Endothelial cell (in vitro differentiated cells): ENCODE data around the gene KRTAP5-3. TPM values are rescaled to one million over a fixed set of nuclear protein-coding genes. Genes with fewer than 3 reads are reported as not detected.
"Not testable (repeated sequence)": the region's sequence is repeated elsewhere in the genome, so short reads cannot be mapped to it uniquely, and the experiment has no call there.

Experiments
- DNase-seq: peaks from one replicate; pipeline ENCODE4 v3.0.0; 2021; ENCODE audit warnings: low spot score
- H3K27ac Mint-ChIP-seq: one replicate; pipeline ENCODE4 v1.8.0; 2021; ENCODE audit warnings: mixed read lengths, inconsistent platforms; ENCODE audit not compliant: unreplicated experiment
- H3K27me3 Mint-ChIP-seq: one replicate; pipeline ENCODE4 v1.8.0; 2021; ENCODE audit warnings: mild to moderate bottlenecking, moderate library complexity, mixed read lengths, inconsistent platforms; ENCODE audit not compliant: unreplicated experiment
- H3K36me3 Mint-ChIP-seq: one replicate; pipeline ENCODE4 v1.8.0; 2021; ENCODE audit warnings: mild to moderate bottlenecking, low read depth, mixed read lengths, inconsistent platforms; ENCODE audit not compliant: unreplicated experiment
- H3K4me1 Mint-ChIP-seq: one replicate; pipeline ENCODE4 v1.8.0; 2021; ENCODE audit warnings: mild to moderate bottlenecking, mixed read lengths, inconsistent platforms; ENCODE audit not compliant: unreplicated experiment
- H3K4me3 Mint-ChIP-seq: one replicate; pipeline ENCODE4 v1.8.0; 2021; ENCODE audit warnings: mild to moderate bottlenecking, mixed read lengths, inconsistent platforms; ENCODE audit not compliant: unreplicated experiment
- H3K9me3 Mint-ChIP-seq: one replicate; pipeline ENCODE4 v1.8.0; 2021; ENCODE audit warnings: mixed read lengths, inconsistent platforms; ENCODE audit not compliant: unreplicated experiment
- total RNA-seq: library from RNA; stranded (reverse); fragmentation: NEBNext Ultra II Directional; extraction: Animal tissue kit (Norgen Biotek cat#: 25700); gene quantifications from one replicate; pipeline ENCODE4 v1.2.1, GENCODE V29; 2021; ENCODE audit not compliant: unreplicated experiment
- TF ChIP-seq, protein P1 (sequence below): fragments of 200-600 bp; sonication (generic); IDR thresholded peaks from one replicate; pipeline ENCODE4 v1.5.0; 2021; ENCODE audit warnings: antibody characterized with exemption; ENCODE audit not compliant: unreplicated experiment

The KRTAP5-3 gene
- total RNA-seq, 1 donor from 2014 or later = not detected

DNA sequence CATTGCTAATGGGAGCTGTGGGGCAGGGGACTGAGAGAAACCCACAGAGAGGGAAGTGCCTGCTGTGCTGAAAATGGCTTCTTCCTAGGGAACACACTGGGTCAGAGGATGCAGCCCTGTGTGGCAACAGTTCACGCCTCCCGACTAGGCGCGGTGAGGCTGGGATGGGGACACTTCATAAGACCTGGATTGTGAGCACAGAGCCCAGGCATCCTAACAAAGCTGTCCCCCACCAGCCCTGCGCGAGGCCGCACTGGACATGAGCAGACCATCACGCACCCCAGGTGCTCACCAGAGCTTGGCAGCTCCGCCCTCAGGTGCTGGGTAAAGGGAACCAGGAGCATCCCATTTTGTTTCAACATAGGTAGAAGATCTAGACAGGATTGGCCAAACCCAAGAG, 15.5 kb upstream of the KRTAP5-3 start:
- H3K27ac Mint-ChIP-seq = no peak overlapping the region
- TF ChIP-seq, protein P1, sequence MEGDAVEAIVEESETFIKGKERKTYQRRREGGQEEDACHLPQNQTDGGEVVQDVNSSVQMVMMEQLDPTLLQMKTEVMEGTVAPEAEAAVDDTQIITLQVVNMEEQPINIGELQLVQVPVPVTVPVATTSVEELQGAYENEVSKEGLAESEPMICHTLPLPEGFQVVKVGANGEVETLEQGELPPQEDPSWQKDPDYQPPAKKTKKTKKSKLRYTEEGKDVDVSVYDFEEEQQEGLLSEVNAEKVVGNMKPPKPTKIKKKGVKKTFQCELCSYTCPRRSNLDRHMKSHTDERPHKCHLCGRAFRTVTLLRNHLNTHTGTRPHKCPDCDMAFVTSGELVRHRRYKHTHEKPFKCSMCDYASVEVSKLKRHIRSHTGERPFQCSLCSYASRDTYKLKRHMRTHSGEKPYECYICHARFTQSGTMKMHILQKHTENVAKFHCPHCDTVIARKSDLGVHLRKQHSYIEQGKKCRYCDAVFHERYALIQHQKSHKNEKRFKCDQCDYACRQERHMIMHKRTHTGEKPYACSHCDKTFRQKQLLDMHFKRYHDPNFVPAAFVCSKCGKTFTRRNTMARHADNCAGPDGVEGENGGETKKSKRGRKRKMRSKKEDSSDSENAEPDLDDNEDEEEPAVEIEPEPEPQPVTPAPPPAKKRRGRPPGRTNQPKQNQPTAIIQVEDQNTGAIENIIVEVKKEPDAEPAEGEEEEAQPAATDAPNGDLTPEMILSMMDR = no peak
- H3K9me3 Mint-ChIP-seq = no peaks in the 10 kb centered on the region
- no peak overlapping the region for H3K4me3 Mint-ChIP-seq
- peaks cover 10% of the 10 kb centered on the region for H3K4me1 Mint-ChIP-seq
- DNase-seq = no peak
- no peaks in the 10 kb centered on the region for H3K27me3 Mint-ChIP-seq
- no peaks in the 10 kb centered on the region for H3K36me3 Mint-ChIP-seq

DNA sequence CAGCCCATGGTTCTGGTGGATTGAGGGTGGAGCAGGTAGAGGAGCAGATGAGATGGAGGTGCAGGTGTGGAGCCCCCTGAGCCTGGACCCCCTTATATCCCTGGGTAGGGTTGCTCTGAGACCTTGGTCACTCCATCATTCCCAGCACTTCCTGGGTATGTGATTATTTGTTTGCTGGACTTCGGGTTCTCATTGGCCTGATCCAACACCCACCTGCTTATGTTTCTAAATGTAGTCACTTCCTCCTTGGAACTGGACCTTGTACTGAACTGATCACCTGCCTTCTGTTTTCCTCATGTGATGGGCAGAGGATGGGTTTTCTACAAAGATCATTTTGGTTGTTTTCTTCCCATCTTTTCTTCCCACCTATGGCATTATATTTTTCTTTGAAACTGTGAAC, 13.8 kb upstream of the KRTAP5-3 start, which contains the start of gene KRTAP5-4:
Gene KRTAP5-4 (minus strand): TSS at position 53 of the 400 bp plus-strand sequence. CDS start 45 bp downstream, at position 8.
- peaks cover 10% of the 10 kb centered on the region for H3K4me1 Mint-ChIP-seq
- TF ChIP-seq, protein P1 = no peak
- H3K9me3 Mint-ChIP-seq = no peaks in the 10 kb centered on the region
- no peak for DNase-seq
- no peak within 1 kb of the TSS for H3K4me3 Mint-ChIP-seq
- H3K27me3 Mint-ChIP-seq = no peaks in the 10 kb centered on the region
- no peak within 1 kb of the TSS for H3K27ac Mint-ChIP-seq
- no peaks in the 10 kb centered on the region for H3K36me3 Mint-ChIP-seq

DNA sequence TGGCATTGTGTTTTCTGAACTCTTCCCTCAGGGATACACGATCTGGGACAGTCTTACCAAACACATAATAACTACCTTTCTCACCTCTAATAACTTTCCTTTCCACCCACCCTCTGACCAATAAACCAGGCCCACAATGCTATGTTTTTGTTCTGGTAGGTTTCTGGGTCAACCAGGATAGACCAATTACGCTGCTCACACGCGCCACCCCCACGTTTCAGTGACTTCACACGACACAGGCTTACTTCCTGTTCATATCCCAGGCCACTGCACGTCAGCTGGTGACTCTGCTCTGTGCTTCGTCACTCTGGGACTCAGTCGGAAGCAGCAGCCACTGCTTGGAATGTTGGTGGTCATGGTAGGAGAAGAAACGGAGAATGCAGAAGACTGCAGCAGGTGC, 11.2 kb upstream of the KRTAP5-3 start:
- H3K27me3 Mint-ChIP-seq = peaks cover 2% of the 10 kb centered on the region
- no peak overlapping the region for H3K27ac Mint-ChIP-seq
- H3K4me3 Mint-ChIP-seq = no peak overlapping the region
- DNase-seq = no peak
- no peaks in the 10 kb centered on the region for H3K9me3 Mint-ChIP-seq
- TF ChIP-seq, protein P1 = no peak
- no peaks in the 10 kb centered on the region for H3K36me3 Mint-ChIP-seq
- peaks cover 12% of the 10 kb centered on the region for H3K4me1 Mint-ChIP-seq

DNA sequence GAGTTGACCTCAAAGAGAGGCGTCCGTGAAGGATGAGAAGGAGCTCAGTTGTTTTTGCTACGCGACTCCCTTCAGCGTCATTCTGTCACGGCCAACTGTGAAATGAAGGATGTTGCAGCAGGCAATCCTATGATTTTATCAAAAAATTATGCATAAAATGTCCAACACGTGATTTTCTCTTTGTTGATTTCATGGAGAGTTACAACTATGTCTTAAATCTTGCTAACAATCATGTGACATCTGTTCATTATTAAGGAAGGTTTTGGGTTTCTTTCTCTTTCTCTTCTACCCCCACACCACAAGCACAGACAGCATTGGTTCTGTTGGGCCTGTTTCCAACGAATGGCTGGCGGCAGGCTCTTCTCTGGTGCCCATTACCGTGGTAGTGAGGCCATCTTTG, 10.0 kb upstream of the KRTAP5-3 start:
- Mint-ChIP-seq H3K36me3 (no peaks in the 10 kb centered on the region), H3K9me3 (no peaks in the 10 kb centered on the region), H3K4me3 (no peak overlapping the region), H3K27ac (no peak overlapping the region), H3K27me3 (peaks cover 2% of the 10 kb centered on the region), H3K4me1 (peaks cover 3% of the 10 kb centered on the region)
- no peak for DNase-seq
- TF ChIP-seq, protein P1 = no peak

DNA sequence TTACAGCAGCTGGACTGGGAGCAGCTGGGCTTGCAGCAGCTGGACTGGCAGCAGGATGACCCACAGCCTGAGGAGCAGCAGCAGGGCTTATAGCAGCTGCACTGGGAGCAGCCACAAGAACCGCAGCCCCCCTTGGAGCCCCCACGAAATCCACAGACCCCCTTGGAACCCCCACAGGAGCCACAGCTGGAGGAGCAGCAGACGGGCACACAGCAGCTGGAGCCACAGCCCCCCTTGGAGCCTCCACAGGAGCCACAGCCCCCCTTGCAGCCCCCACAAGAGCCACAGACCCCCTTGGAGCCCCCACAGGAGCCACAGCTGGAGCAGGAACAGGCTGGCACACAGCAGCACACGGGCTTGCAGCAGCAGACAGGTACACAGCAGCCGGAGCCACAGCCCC, 362 bp downstream of the KRTAP5-3 start:
- H3K4me1 Mint-ChIP-seq, DNase-seq, H3K27me3 Mint-ChIP-seq, H3K9me3 Mint-ChIP-seq, H3K36me3 Mint-ChIP-seq, H3K4me3 Mint-ChIP-seq, H3K27ac Mint-ChIP-seq: not testable (repeated sequence)

DNA sequence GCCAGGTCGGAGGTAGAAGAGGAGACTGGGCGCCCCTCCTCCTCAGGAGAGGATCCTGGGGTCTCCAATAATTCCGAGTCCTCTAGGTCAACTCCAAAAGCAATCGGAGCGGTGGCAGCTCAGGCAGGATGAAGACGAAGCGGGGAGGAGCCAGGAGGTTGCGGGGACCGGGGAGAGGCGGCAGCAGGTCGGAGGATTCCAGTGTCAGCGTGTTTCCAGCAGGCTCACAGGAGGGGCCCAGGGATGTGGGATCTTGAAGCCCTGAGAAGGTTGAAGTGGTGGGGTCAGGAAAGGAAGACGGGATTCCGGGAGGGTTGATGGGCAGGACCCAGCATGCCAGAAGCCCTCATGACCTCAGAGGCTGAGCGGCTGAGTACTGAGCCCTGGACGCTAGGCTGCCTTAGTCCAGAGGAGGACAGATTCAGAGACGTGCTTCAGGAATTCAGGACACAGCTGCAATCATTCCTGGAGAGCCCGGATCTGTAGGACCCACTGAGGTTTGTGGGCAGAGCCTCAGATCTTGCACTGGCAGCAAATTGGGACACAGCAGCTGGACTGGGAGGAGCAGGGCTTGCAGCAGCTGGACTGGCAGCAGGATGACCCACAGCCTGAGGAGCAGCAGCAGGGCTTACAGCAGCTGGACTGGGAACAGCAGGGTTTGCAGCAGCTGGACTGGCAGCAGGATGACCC, 962 bp downstream of the KRTAP5-3 start:
- H3K4me3 Mint-ChIP-seq, H3K27ac Mint-ChIP-seq, H3K4me1 Mint-ChIP-seq, H3K36me3 Mint-ChIP-seq, H3K9me3 Mint-ChIP-seq, DNase-seq, H3K27me3 Mint-ChIP-seq: not testable (repeated sequence)

DNA sequence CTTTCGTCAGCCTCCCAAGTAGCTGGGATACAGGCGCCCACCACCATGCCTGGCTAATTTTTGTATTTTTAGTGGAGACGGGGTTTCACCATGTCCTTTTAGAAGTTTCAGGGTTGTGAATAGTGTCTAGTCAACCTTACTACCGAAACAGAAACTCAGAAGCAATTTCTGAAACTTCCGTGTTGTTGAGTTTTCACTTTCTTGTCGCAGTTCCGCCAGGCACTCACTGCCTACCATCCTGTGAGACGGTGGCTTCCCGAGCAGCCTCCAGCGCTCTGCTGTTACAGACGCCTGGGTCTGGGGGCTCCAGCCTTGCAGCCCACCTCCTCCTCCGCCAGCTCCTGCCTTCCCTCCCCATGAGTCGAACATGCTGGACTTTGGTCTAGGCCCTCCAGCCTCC, 2.3 kb downstream of the KRTAP5-3 start:
- H3K27me3 Mint-ChIP-seq, H3K27ac Mint-ChIP-seq, H3K36me3 Mint-ChIP-seq, H3K4me1 Mint-ChIP-seq, H3K9me3 Mint-ChIP-seq, H3K4me3 Mint-ChIP-seq, DNase-seq: not testable (repeated sequence)
